HepG2 (cell line): Measurements from ENCODE around the gene COMMD8. TPM values are rescaled to one million over a fixed set of nuclear protein-coding genes. Genes with fewer than 3 reads are reported as not detected.

ENCODE experiments used
- CEBPG ChIP-seq: IDR thresholded peaks from 2 replicates; pipeline ENCODE4 v1.6.1; 2016
- DZIP1 ChIP-seq: sonication (generic); formaldehyde crosslinking; IDR thresholded peaks from 2 replicates; pipeline ENCODE4 v1.5.0; 2020; ENCODE audit warnings: mild to moderate bottlenecking, missing genetic modification reagents
- ERF ChIP-seq: IDR thresholded peaks from 2 replicates; pipeline ENCODE4 v1.6.1; 2018; ENCODE audit warnings: missing biosample characterization, missing genetic modification reagents
- GTF3A ChIP-seq: sonication (generic); formaldehyde crosslinking; conservative IDR thresholded peaks from 2 replicates; pipeline ENCODE4 v1.4.0; 2020; ENCODE audit warnings: mild to moderate bottlenecking, missing genetic modification reagents
- HDAC6 ChIP-seq: fragments of 200-600 bp; sonication (generic); IDR thresholded peaks from 2 replicates; pipeline ENCODE4 v1.7.0; 2017; ENCODE audit warnings: mild to moderate bottlenecking, antibody characterized with exemption, low read length, low read depth
- JARID2 ChIP-seq: sonication (generic); formaldehyde crosslinking; IDR thresholded peaks from 2 replicates; pipeline ENCODE4 v1.8.1; 2023; ENCODE audit warnings: missing genetic modification reagents, inconsistent platforms; ENCODE audit not compliant: insufficient replicate concordance
- KAT8 ChIP-seq: IDR thresholded peaks from 2 replicates; pipeline ENCODE4 v1.6.1; 2016; ENCODE audit warnings: missing genetic modification reagents, missing compliant biosample characterization
- KDM5B ChIP-seq: sonication (generic); formaldehyde crosslinking; IDR thresholded peaks from 2 replicates; pipeline ENCODE4 v1.4.0; 2020; ENCODE audit warnings: missing genetic modification reagents, mild to moderate bottlenecking, borderline replicate concordance
- MIER2 ChIP-seq: IDR thresholded peaks from 2 replicates; pipeline ENCODE4 v1.6.1; 2016; ENCODE audit warnings: missing biosample characterization, missing genetic modification reagents
- NKX3-1 ChIP-seq: sonication (generic); formaldehyde crosslinking; IDR thresholded peaks from 2 replicates; pipeline ENCODE4 v1.5.0; 2020; ENCODE audit warnings: missing genetic modification reagents
- RAD51 ChIP-seq: fragments of 450-650 bp; IDR thresholded peaks from 2 replicates; pipeline ENCODE4 v1.6.1; 2016; ENCODE audit warnings: borderline replicate concordance
- RFXANK ChIP-seq: IDR thresholded peaks from 2 replicates; pipeline ENCODE4 v1.6.1; 2016
- SKI ChIP-seq: fragments of 450-650 bp; IDR thresholded peaks from one replicate; pipeline ENCODE4 v1.6.1; 2018; ENCODE audit warnings: mild to moderate bottlenecking; ENCODE audit not compliant: partially characterized antibody
- THYN1 ChIP-seq: sonication (generic); formaldehyde crosslinking; IDR thresholded peaks from 2 replicates; pipeline ENCODE4 v1.8.1; 2023; ENCODE audit warnings: low read depth, mild to moderate bottlenecking, moderate library complexity, missing genetic modification reagents, borderline replicate concordance
- ZC3H4 ChIP-seq: sonication (generic); formaldehyde crosslinking; IDR thresholded peaks from 2 replicates; pipeline ENCODE4 v1.4.0; 2020; ENCODE audit warnings: missing genetic modification reagents, borderline replicate concordance
- ZNF225 ChIP-seq: sonication (generic); formaldehyde crosslinking; IDR thresholded peaks from 2 replicates; pipeline ENCODE4 v1.4.0; 2020; ENCODE audit warnings: mild to moderate bottlenecking, missing genetic modification reagents
- ZNF354B ChIP-seq: sonication (generic); formaldehyde crosslinking; IDR thresholded peaks from 2 replicates; pipeline ENCODE4 v1.8.0; 2022; ENCODE audit warnings: mild to moderate bottlenecking, missing genetic modification reagents
- ZNF451 ChIP-seq: sonication (generic); formaldehyde crosslinking; IDR thresholded peaks from 2 replicates; pipeline ENCODE4 v1.5.0; 2020; ENCODE audit warnings: mild to moderate bottlenecking, missing genetic modification reagents
- ZNF460 ChIP-seq: sonication (generic); formaldehyde crosslinking; IDR thresholded peaks from 2 replicates; pipeline ENCODE4 v1.5.1; 2020; ENCODE audit warnings: missing genetic modification reagents, mild to moderate bottlenecking, borderline replicate concordance
- ZNF501 ChIP-seq: sonication (generic); formaldehyde crosslinking; IDR thresholded peaks from 2 replicates; pipeline ENCODE4 v1.5.1; 2020; ENCODE audit warnings: mild to moderate bottlenecking, moderate library complexity, missing genetic modification reagents
- ZNF605 ChIP-seq: sonication (generic); formaldehyde crosslinking; IDR thresholded peaks from 2 replicates; pipeline ENCODE4 v1.8.0; 2022; ENCODE audit warnings: mild to moderate bottlenecking, missing genetic modification reagents
- ZNF615 ChIP-seq: sonication (generic); formaldehyde crosslinking; IDR thresholded peaks from 2 replicates; pipeline ENCODE4 v1.5.0; 2020; ENCODE audit warnings: mild to moderate bottlenecking, missing genetic modification reagents, borderline replicate concordance
- ZNF619 ChIP-seq: sonication (generic); formaldehyde crosslinking; IDR thresholded peaks from 2 replicates; pipeline ENCODE4 v1.4.0; 2020; ENCODE audit warnings: mild to moderate bottlenecking, missing genetic modification reagents
- ZNF670 ChIP-seq: sonication (generic); formaldehyde crosslinking; IDR thresholded peaks from 2 replicates; pipeline ENCODE4 v1.8.0; 2022; ENCODE audit warnings: mild to moderate bottlenecking, missing genetic modification reagents, borderline replicate concordance
- ZNF780A ChIP-seq: sonication (generic); formaldehyde crosslinking; IDR thresholded peaks from 2 replicates; pipeline ENCODE4 v1.8.0; 2022; ENCODE audit warnings: mild to moderate bottlenecking, missing genetic modification reagents, moderate library complexity
- ZNF782 ChIP-seq: sonication (generic); formaldehyde crosslinking; IDR thresholded peaks from 2 replicates; pipeline ENCODE4 v1.4.0; 2020; ENCODE audit warnings: missing genetic modification reagents, mild to moderate bottlenecking, borderline replicate concordance
- polyA plus RNA-seq, 8 experiments: library from polyadenylated mRNA; depleted of rRNA in 3 of 8; stranded (reverse) in 7 of 8; unstranded in 1 of 8; fragments of >200 nt; fragmentation: Illumina TruSeq in 4 of 8; extraction: Trizol in 4 of 8; gene quantifications; 2 replicates each; pipeline versions ENCODE4 v1.2.1 to v1.2.3, GENCODE V29; 2011 to 2016; ENCODE audit warnings: low read depth in 4 of 8, missing spikeins in 1 of 8, mixed read lengths in 1 of 8; ENCODE audit not compliant: insufficient read depth in 1 of 8
- total RNA-seq, 5 experiments: library from RNA; depleted of rRNA; stranded (reverse); fragments of >200 nt; fragmentation: Illumina TruSeq; extraction: Trizol; gene quantifications; 2 replicates each; pipeline ENCODE4 v1.2.3, GENCODE V29; 2016; ENCODE audit warnings: low read depth in 1 of 5
- TF ChIP-seq, protein P1 (sequence below): sonication (generic); formaldehyde crosslinking; IDR thresholded peaks from 2 replicates; pipeline ENCODE4 v1.5.0; 2020; ENCODE audit warnings: missing genetic modification reagents

Gene COMMD8
- total and polyA plus RNA-seq, 2 of the 13 experiments (the other 11 are each of a cell fraction or from before 2014, with no cell fraction given): 7.1 to 20.3 TPM

DNA sequence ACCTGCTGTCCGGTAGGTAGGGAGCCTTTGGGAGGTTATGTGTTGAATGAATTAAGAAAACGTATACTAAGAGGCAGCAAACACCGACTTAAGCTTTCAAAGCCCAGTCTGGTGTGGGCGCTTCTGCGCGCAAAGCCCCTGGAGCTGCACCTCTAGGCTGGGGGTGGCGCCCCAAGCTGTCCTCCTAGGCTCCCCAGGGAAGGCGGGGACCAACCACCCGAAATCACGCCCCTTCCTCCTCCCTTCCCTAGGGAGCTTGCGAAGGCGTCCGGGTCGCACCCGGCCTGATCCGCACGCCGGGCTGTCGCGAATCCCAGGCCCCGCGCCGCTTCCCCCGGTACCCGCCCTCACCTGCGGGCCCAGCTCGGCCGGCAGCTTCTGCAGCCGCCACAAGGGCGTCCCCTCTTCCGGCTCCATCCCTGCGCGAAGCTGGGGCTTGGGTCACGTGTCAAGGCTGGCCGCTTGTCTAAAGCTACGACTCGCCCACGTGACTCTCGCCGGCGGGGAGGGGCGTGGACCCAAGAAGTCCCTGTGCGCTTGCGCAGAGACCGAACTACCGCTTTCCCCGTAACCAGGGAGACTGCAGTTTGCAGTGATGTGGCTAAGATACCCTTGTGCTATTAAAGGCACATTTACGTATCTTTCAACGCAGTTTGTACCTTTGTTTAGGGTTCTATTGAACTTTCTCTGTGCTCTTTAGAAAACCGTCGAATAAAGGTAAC is at the start of gene COMMD8 (continued):
- peak; percentile 88; the same call in 1 of the 2 replicates for TF ChIP-seq NKX3-1
- no peak for TF ChIP-seq THYN1 (CRISPR knock-in tag)
- no peak for TF ChIP-seq DZIP1 (CRISPR knock-in tag)
- no peak for TF ChIP-seq RFXANK (CRISPR knock-in tag)
- TF ChIP-seq ZNF670: no peak
- peak; percentile 96 for TF ChIP-seq KDM5B (CRISPR knock-in tag)
- TF ChIP-seq ZNF225: peak; percentile 90
- TF ChIP-seq ZNF354B: 0 out of 2 replicates have a peak, but pooled peaks have one; percentile 80
- TF ChIP-seq, protein P1, sequence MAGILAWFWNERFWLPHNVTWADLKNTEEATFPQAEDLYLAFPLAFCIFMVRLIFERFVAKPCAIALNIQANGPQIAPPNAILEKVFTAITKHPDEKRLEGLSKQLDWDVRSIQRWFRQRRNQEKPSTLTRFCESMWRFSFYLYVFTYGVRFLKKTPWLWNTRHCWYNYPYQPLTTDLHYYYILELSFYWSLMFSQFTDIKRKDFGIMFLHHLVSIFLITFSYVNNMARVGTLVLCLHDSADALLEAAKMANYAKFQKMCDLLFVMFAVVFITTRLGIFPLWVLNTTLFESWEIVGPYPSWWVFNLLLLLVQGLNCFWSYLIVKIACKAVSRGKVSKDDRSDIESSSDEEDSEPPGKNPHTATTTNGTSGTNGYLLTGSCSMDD: no peak
- no peak for TF ChIP-seq ZNF451 (CRISPR knock-in tag)
- TF ChIP-seq JARID2: no peak
- no peak for TF ChIP-seq ZNF782 (CRISPR knock-in tag)
- no peak for TF ChIP-seq ZNF780A (CRISPR knock-in tag)
- peak; percentile 90 for TF ChIP-seq KAT8 (CRISPR knock-in tag)
- 0 out of 2 replicates have a peak, but pooled peaks have one; percentile 31 for TF ChIP-seq ERF (CRISPR knock-in tag)
- no peak for TF ChIP-seq ZNF615 (CRISPR knock-in tag)
- TF ChIP-seq ZNF619: no peak
- no peak for TF ChIP-seq GTF3A (CRISPR knock-in tag)
- peak; percentile 94 for TF ChIP-seq ZNF605 (CRISPR knock-in tag)
- TF ChIP-seq ZNF460 (CRISPR knock-in tag): no peak; the same call in 1 of the 2 replicates
- no peak for TF ChIP-seq ZC3H4
- no peak for TF ChIP-seq SKI
- TF ChIP-seq MIER2 (CRISPR knock-in tag): no peak
- peak; percentile 62; the same call in 1 of the 2 replicates for TF ChIP-seq ZNF501
- no peak for TF ChIP-seq CEBPG (CRISPR knock-in tag)
- TF ChIP-seq RAD51: peak; percentile 99
- no peak for TF ChIP-seq HDAC6
